Transverse colon (tissue), 3 donors: ENCODE data around the gene CBY2.

Source experiments
- EP300 ChIP-seq: sonication (generic); formaldehyde crosslinking; IDR thresholded peaks from one replicate; pipeline ENCODE4 v1.6.1; 2017; ENCODE audit warnings: antibody characterized with exemption, low read depth
- POLR2A ChIP-seq: fragments of 450-650 bp; IDR thresholded peaks from one replicate; pipeline ENCODE4 v1.6.1; 2016; ENCODE audit warnings: antibody characterized with exemption, mild to moderate bottlenecking, moderate library complexity
- TF ChIP-seq, protein P1 (sequence below), 5 experiments: fragments of 200-600 bp in 3 of 5; fragments of 450-650 bp in 2 of 5; sonication (generic) in 3 of 5; IDR thresholded peaks; 1 replicate in 2 of 5; 2 replicates in 3 of 5; pipeline ENCODE4 v1.5.1; 2016 to 2017; ENCODE audit warnings: antibody characterized with exemption in 5 of 5, inconsistent platforms in 3 of 5, mild to moderate bottlenecking in 2 of 5, moderate library complexity in 1 of 5

DNA sequence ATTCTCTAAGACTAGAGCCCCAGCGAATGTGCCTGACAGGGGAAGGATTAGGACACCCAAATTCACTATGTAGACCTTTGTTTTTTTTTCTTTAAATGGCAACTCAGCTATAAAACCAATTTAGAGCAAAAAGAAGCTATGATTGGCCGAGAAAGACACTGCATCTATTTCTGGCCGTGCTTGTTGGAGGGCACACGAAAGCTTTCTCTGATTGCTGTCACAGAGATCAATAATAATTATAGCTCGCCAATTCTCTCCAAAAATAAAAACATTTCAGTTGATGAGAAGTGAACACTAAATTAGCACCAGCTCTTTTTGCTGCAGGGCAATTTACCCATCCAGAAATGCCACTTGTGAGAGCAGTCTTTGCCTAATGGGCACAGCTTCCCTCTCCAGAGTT lies 31.2 kb downstream of the CBY2 start:
- TF ChIP-seq, protein P1, sequence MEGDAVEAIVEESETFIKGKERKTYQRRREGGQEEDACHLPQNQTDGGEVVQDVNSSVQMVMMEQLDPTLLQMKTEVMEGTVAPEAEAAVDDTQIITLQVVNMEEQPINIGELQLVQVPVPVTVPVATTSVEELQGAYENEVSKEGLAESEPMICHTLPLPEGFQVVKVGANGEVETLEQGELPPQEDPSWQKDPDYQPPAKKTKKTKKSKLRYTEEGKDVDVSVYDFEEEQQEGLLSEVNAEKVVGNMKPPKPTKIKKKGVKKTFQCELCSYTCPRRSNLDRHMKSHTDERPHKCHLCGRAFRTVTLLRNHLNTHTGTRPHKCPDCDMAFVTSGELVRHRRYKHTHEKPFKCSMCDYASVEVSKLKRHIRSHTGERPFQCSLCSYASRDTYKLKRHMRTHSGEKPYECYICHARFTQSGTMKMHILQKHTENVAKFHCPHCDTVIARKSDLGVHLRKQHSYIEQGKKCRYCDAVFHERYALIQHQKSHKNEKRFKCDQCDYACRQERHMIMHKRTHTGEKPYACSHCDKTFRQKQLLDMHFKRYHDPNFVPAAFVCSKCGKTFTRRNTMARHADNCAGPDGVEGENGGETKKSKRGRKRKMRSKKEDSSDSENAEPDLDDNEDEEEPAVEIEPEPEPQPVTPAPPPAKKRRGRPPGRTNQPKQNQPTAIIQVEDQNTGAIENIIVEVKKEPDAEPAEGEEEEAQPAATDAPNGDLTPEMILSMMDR (IDR thresholded peaks at IDR 0.05) = no peak
- TF ChIP-seq EP300 (no peak), POLR2A (no peak)
